NCI-H146 (cell line): ENCODE data around the gene NNMT.
"Not testable (repeated sequence)": the region's sequence is repeated elsewhere in the genome, so short reads cannot be mapped to it uniquely, and the experiment has no call there.

Experiments
- DNase-seq: peaks from one replicate; lab custom pipeline; 2025; lab: John Stamatoyannopoulos, UW

The NNMT gene

GRCh38 chr11:114310095-114310494 is 13.9 kb downstream of the NNMT start:
- DNase-seq = no peak

- no peak for DNase-seq
Measured at GRCh38 chr11:114311946-114312345, 15.7 kb downstream of the NNMT start.

- no peak for DNase-seq
Measured at GRCh38 chr11:114314096-114314495, 17.9 kb downstream of the NNMT start.

- DNase-seq = peak; percentile 91
Measured at GRCh38 chr11:114315749-114316368, 19.7 kb downstream of the NNMT start.

GRCh38 chr11:114316980-114317786 is 21.0 kb downstream of the NNMT start:
- no peak for DNase-seq

- DNase-seq = peak; percentile 85
Measured at GRCh38 chr11:114317787-114318137, 21.6 kb downstream of the NNMT start.

GRCh38 chr11:114318361-114318760 is 22.2 kb downstream of the NNMT start:
- DNase-seq = peak; percentile 96

GRCh38 chr11:114319716-114320328 is 23.6 kb downstream of the NNMT start:
- peak; percentile 22 for DNase-seq

GRCh38 chr11:114321621-114322257 is 25.5 kb downstream of the NNMT start:
- no peak for DNase-seq

- no peak for DNase-seq
Measured at GRCh38 chr11:114322934-114323333, 26.7 kb downstream of the NNMT start.

- DNase-seq = no peak
Measured at GRCh38 chr11:114326151-114326550, 30.0 kb downstream of the NNMT start.

GRCh38 chr11:114326776-114327175 is 30.6 kb downstream of the NNMT start:
- no peak for DNase-seq

- no peak for DNase-seq
Measured at GRCh38 chr11:114330373-114330772, 34.2 kb downstream of the NNMT start.

GRCh38 chr11:114340311-114341131 is 44.3 kb downstream of the NNMT start:
- DNase-seq = peak; percentile 45

- DNase-seq = not testable (repeated sequence)
Measured at GRCh38 chr11:114341667-114342066, 45.5 kb downstream of the NNMT start.

- no peak for DNase-seq
Measured at GRCh38 chr11:114342476-114342875, 46.3 kb downstream of the NNMT start.

- DNase-seq = no peak
Measured at GRCh38 chr11:114343020-114343419, 46.8 kb downstream of the NNMT start.

GRCh38 chr11:114343493-114343892 is 47.3 kb downstream of the NNMT start:
- DNase-seq = no peak

- no peak for DNase-seq
Measured at GRCh38 chr11:114344494-114344893, 48.3 kb downstream of the NNMT start.

GRCh38 chr11:114345575-114346222 is 49.5 kb downstream of the NNMT start:
- no peak for DNase-seq

GRCh38 chr11:114346709-114347141 is 50.5 kb downstream of the NNMT start:
- no peak for DNase-seq
